MG63 (cell line): ENCODE results near the gene PSORS1C2. TPM values are rescaled to one million over a fixed set of nuclear protein-coding genes. Genes with fewer than 3 reads are reported as not detected.

Experiments used
- DNase-seq: peaks from one replicate; pipeline ENCODE4 v3.0.0-alpha.2; 2020
- H3K27me3 ChIP-seq: fragments of 250-450 bp; sonication (Bioruptor Pico); 2 replicates; pipeline ENCODE4 v1.5.1; 2020; ENCODE audit warnings: mild to moderate bottlenecking, moderate library complexity
- H3K36me3 ChIP-seq: fragments of 250-450 bp; sonication (Bioruptor Pico); 2 replicates; pipeline ENCODE4 v1.5.1; 2020; ENCODE audit warnings: mild to moderate bottlenecking, moderate library complexity
- H3K4me3 ChIP-seq: fragments of 250-450 bp; sonication (Bioruptor Pico); 2 replicates; pipeline ENCODE4 v1.5.1; 2020; ENCODE audit warnings: mild to moderate bottlenecking, moderate library complexity
- H3K9me3 ChIP-seq: fragments of 250-450 bp; sonication (Bioruptor Pico); 2 replicates; pipeline ENCODE4 v1.5.1; 2020; ENCODE audit warnings: mild to moderate bottlenecking, moderate library complexity
- total RNA-seq: library from RNA; depleted of rRNA; stranded (reverse); fragments of >200 nt; shearing (Covaris generic); gene quantifications from 2 replicates; pipeline ENCODE4 v1.2.3, GENCODE V29; 2014; ENCODE audit warnings: low replicate concordance

Gene PSORS1C2
- total RNA-seq, 1 experiment from 2014 or later, result not detected

- DNase-seq, result peak; percentile 65
- Histone ChIP-seq H3K27me3 (no peaks in the 10 kb centered on the region), H3K9me3 (no peaks in the 10 kb centered on the region), H3K4me3 (no peak overlapping the region), H3K36me3 (no peaks in the 10 kb centered on the region)
Measured at GRCh38 chr6:31125586-31126363, 13.1 kb downstream of the PSORS1C2 start.

GRCh38 chr6:31125162-31125561 is 13.7 kb downstream of the PSORS1C2 start:
- H3K4me3 ChIP-seq, result no peak overlapping the region
- no peaks in the 10 kb centered on the region for H3K36me3 ChIP-seq
- no peaks in the 10 kb centered on the region for H3K27me3 ChIP-seq
- H3K9me3 ChIP-seq, result no peaks in the 10 kb centered on the region
- peak; percentile 62 for DNase-seq

GRCh38 chr6:31122791-31123706 is 15.8 kb downstream of the PSORS1C2 start:
- H3K27me3 ChIP-seq, result no peaks in the 10 kb centered on the region

GRCh38 chr6:31121131-31121790 is 17.6 kb downstream of the PSORS1C2 start:
- no peaks in the 10 kb centered on the region for H3K27me3 ChIP-seq
- H3K4me3 ChIP-seq, result no peak overlapping the region
- H3K9me3 ChIP-seq, result no peaks in the 10 kb centered on the region
- no peaks in the 10 kb centered on the region for H3K36me3 ChIP-seq
- no peak for DNase-seq

More at GRCh38 chr6:31122791-31123706, 15.8 kb downstream of the PSORS1C2 start:
- peak; percentile 89 for DNase-seq
- H3K9me3 ChIP-seq, result no peaks in the 10 kb centered on the region
- no peak overlapping the region for H3K4me3 ChIP-seq
- no peaks in the 10 kb centered on the region for H3K36me3 ChIP-seq

GRCh38 chr6:31120151-31120915 is 18.5 kb downstream of the PSORS1C2 start, which contains the start of gene CDSN:
Gene CDSN (minus strand): TSS chr6:31120446. CDS start chr6:31120419, 27 bp downstream.
- Histone ChIP-seq H3K27me3 (no peaks in the 10 kb centered on the region), H3K4me3 (no peak within 1 kb of the TSS), H3K9me3 (no peaks in the 10 kb centered on the region), H3K36me3 (no peaks in the 10 kb centered on the region)
- no peak for DNase-seq

- Histone ChIP-seq H3K36me3 (no peaks in the 10 kb centered on the region), H3K4me3 (no peak overlapping the region), H3K27me3 (no peaks in the 10 kb centered on the region), H3K9me3 (no peaks in the 10 kb centered on the region)
- no peak for DNase-seq
Measured at GRCh38 chr6:31118178-31118577, 20.7 kb downstream of the PSORS1C2 start.

- no peaks in the 10 kb centered on the region for H3K36me3 ChIP-seq
- no peaks in the 10 kb centered on the region for H3K9me3 ChIP-seq
- no peak for DNase-seq
- H3K27me3 ChIP-seq, result no peaks in the 10 kb centered on the region
- no peak overlapping the region for H3K4me3 ChIP-seq
Measured at GRCh38 chr6:31116661-31117385, 22.0 kb downstream of the PSORS1C2 start.

- DNase-seq, result no peak
- H3K36me3 ChIP-seq, result no peaks in the 10 kb centered on the region
- no peak overlapping the region for H3K4me3 ChIP-seq
- H3K9me3 ChIP-seq, result no peaks in the 10 kb centered on the region
- no peaks in the 10 kb centered on the region for H3K27me3 ChIP-seq
Measured at GRCh38 chr6:31115941-31116560, 22.8 kb downstream of the PSORS1C2 start.

GRCh38 chr6:31114970-31115849 is 23.7 kb downstream of the PSORS1C2 start:
- Histone ChIP-seq H3K36me3 (no peaks in the 10 kb centered on the region), H3K4me3 (no peak overlapping the region), H3K27me3 (no peaks in the 10 kb centered on the region), H3K9me3 (no peaks in the 10 kb centered on the region)
- no peak for DNase-seq

- no peak within 1 kb of the TSS for H3K4me3 ChIP-seq
- peak; percentile 95 for DNase-seq
Measured at GRCh38 chr6:31114541-31114878, 24.4 kb downstream of the PSORS1C2 start, which contains the start of gene PSORS1C1. Gene PSORS1C1 (plus strand): TSS chr6:31114800. CDS start chr6:31129633, 14,833 bp downstream.

GRCh38 chr6:31113861-31114540 is 24.9 kb downstream of the PSORS1C2 start:
- H3K36me3 ChIP-seq, result no peaks in the 10 kb centered on the region
- no peaks in the 10 kb centered on the region for H3K27me3 ChIP-seq
- H3K9me3 ChIP-seq, result no peaks in the 10 kb centered on the region
- no peak overlapping the region for H3K4me3 ChIP-seq
- peak; percentile 90 for DNase-seq

More at GRCh38 chr6:31114541-31114878, 24.4 kb downstream of the PSORS1C2 start, which contains the start of gene PSORS1C1:
- Histone ChIP-seq H3K36me3 (no peaks in the 10 kb centered on the region), H3K27me3 (no peaks in the 10 kb centered on the region), H3K9me3 (no peaks in the 10 kb centered on the region)

GRCh38 chr6:31112478-31112877 is 26.4 kb downstream of the PSORS1C2 start, which contains the start of gene C6orf15:
Gene C6orf15 (minus strand): TSS chr6:31112575. CDS start chr6:31112555, 20 bp downstream.
- Histone ChIP-seq H3K36me3 (no peaks in the 10 kb centered on the region), H3K27me3 (no peaks in the 10 kb centered on the region), H3K4me3 (no peak within 1 kb of the TSS), H3K9me3 (no peaks in the 10 kb centered on the region)
- DNase-seq, result no peak

- Histone ChIP-seq H3K4me3 (no peak overlapping the region), H3K27me3 (no peaks in the 10 kb centered on the region), H3K9me3 (no peaks in the 10 kb centered on the region), H3K36me3 (no peaks in the 10 kb centered on the region)
- DNase-seq, result no peak
Measured at GRCh38 chr6:31111712-31112111, 27.2 kb downstream of the PSORS1C2 start.
